Measurements from ENCODE around the gene SLC26A1. TPM values are rescaled to one million over a fixed set of nuclear protein-coding genes. Genes with fewer than 3 reads are reported as not detected.

Gene SLC26A1
- total RNA-seq, 1 experiment from 2014 or later = 1.3 TPM

DNA sequence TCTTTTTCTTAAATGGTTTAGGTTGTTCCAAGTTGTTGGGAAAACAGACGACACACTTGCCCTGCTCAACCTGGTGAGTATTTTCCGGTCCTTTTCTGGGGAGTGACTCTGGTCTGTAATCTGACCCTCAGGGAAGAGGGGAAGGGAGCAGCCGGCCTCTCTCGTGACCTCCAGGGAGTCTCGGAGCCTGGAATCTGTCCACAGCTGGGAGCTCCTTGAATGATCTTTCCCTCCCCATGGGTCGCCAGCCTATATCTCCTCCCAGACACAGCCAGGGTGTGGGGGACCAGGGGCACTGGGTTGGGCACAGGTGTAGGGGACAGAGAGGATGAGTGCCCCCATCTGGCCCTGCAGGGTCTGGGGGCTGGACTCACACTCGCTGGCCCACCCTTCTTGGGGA is 42.0 kb downstream of the SLC26A1 start:
- Histone ChIP-seq H3K27ac (no peak overlapping the region), H3K9me3 (ENCODE audit: insufficient read depth, low read depth) (no peaks in the 10 kb centered on the region), H3K4me1 (replicated peaks; ENCODE audit: insufficient read depth) (no peaks in the 10 kb centered on the region), H2AFZ (no peak overlapping the region), H3K4me2 (no peak overlapping the region), H3K4me3 (no peak overlapping the region), H3K9me2 (ENCODE audit: insufficient read depth) (no peaks in the 10 kb centered on the region), H3K79me2 (ENCODE audit: low read depth) (no peaks in the 10 kb centered on the region), H3F3A (ENCODE audit: insufficient read depth, low read depth) (no peaks in the 10 kb centered on the region), H3K36me3 (ENCODE audit: low read depth) (no peaks in the 10 kb centered on the region), H4K20me1 (ENCODE audit: insufficient read depth) (no peaks in the 10 kb centered on the region), H3K27me3 (ENCODE audit: insufficient read depth, low read depth) (no peaks in the 10 kb centered on the region)
- no peak for TF ChIP-seq CTCF (conservative IDR thresholded peaks at IDR 0.05)
- TF ChIP-seq EZH2 (IDR thresholded peaks at IDR 0.05; ENCODE audit: low read depth) = no peak
- ChIA-PET CTCF (no interaction called here), POLR2A (ENCODE audit: unreplicated experiment) (no interaction called here)
- BruUV-seq (replicated peaks) = no TSS peak
- DNase-seq = no peak
- intact Hi-C loops (cut with micrococcal nuclease; ENCODE audit: unreplicated experiment) = no loop called here

GRCh38 chr4:950136-951020 is 42.8 kb downstream of the SLC26A1 start:
- BruUV-seq (replicated peaks) = no TSS peak

DNA sequence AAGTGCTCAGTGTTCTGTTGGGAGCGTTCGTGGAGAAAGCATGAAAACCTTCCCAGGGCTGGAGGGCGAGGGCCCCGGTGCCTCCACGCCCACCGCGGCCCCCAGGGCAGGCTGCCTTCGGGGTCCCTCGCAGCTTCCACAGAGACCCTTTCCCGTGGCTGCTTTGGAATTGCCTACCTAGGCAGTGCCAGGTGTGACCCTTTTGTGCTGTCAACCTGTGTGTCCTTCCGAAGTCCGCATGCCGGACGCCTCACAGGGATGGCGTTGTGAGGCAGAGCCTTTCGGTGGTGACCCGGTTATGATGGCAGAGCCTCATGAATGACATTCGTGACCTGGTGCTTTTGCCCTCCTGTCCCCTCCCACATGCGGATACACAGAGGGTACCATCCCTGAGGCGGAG is 43.5 kb downstream of the SLC26A1 start:
- TF ChIP-seq EZH2 (IDR thresholded peaks at IDR 0.05; ENCODE audit: low read depth) (no peak), CTCF (conservative IDR thresholded peaks at IDR 0.05) (no peak)
- POLR2A ChIA-PET (ENCODE audit: unreplicated experiment) = interaction anchor here (0.6 kb wide), 1 partner anchor 703 kb away, joined by 3 read pairs; no protein-coding TSS in a partner anchor
- H2AFZ ChIP-seq = no peak overlapping the region
- H3K9me3 ChIP-seq (ENCODE audit: insufficient read depth, low read depth) = no peaks in the 10 kb centered on the region
- no peaks in the 10 kb centered on the region for H3K36me3 ChIP-seq (ENCODE audit: low read depth)
- no peaks in the 10 kb centered on the region for H3K79me2 ChIP-seq (ENCODE audit: low read depth)
- no peaks in the 10 kb centered on the region for H3K4me1 ChIP-seq (replicated peaks; ENCODE audit: insufficient read depth)
- H3F3A ChIP-seq (ENCODE audit: insufficient read depth, low read depth) = no peaks in the 10 kb centered on the region
- no peak overlapping the region for H3K27ac ChIP-seq
- intact Hi-C loops (cut with micrococcal nuclease; ENCODE audit: unreplicated experiment) = no loop called here
- no peaks in the 10 kb centered on the region for H4K20me1 ChIP-seq (ENCODE audit: insufficient read depth)
- no peak for DNase-seq
- CTCF ChIA-PET = no interaction called here
- no peaks in the 10 kb centered on the region for H3K27me3 ChIP-seq (ENCODE audit: insufficient read depth, low read depth)
- H3K9me2 ChIP-seq (ENCODE audit: insufficient read depth) = no peaks in the 10 kb centered on the region
- no peak overlapping the region for H3K4me2 ChIP-seq
- H3K4me3 ChIP-seq = no peak overlapping the region
- BruUV-seq (replicated peaks) = no TSS peak

More at GRCh38 chr4:950136-951020, 42.8 kb downstream of the SLC26A1 start:
- intact Hi-C loops (cut with micrococcal nuclease; ENCODE audit: unreplicated experiment) = no loop called here
- Histone ChIP-seq H3K27me3 (ENCODE audit: insufficient read depth, low read depth) (no peaks in the 10 kb centered on the region), H4K20me1 (ENCODE audit: insufficient read depth) (no peaks in the 10 kb centered on the region), H3K9me2 (ENCODE audit: insufficient read depth) (no peaks in the 10 kb centered on the region), H3K79me2 (ENCODE audit: low read depth) (no peaks in the 10 kb centered on the region), H3K36me3 (ENCODE audit: low read depth) (no peaks in the 10 kb centered on the region), H2AFZ (no peak overlapping the region), H3K4me2 (no peak overlapping the region), H3K4me3 (no peak overlapping the region), H3K4me1 (replicated peaks; ENCODE audit: insufficient read depth) (no peaks in the 10 kb centered on the region), H3K9me3 (ENCODE audit: insufficient read depth, low read depth) (no peaks in the 10 kb centered on the region), H3K27ac (no peak overlapping the region), H3F3A (ENCODE audit: insufficient read depth, low read depth) (no peaks in the 10 kb centered on the region)
- ChIA-PET CTCF (no interaction called here), POLR2A (ENCODE audit: unreplicated experiment) (no interaction called here)
- no peak for DNase-seq
- TF ChIP-seq CTCF (conservative IDR thresholded peaks at IDR 0.05) = no peak
- no peak for TF ChIP-seq EZH2 (IDR thresholded peaks at IDR 0.05; ENCODE audit: low read depth)
